Heart left ventricle (tissue), 13 donors: Measurements from ENCODE around the gene EMILIN1.

Source experiments
- CTCF ChIP-seq, 12 donors: fragments of 200-600 bp; sonication (generic) in 4 of 12; IDR thresholded peaks; one replicate each; pipeline versions ENCODE4 v1.5.0 to v1.8.0; 2018 to 2022; ENCODE audit warnings: antibody characterized with exemption in 12 of 12, mild to moderate bottlenecking in 5 of 12
- POLR2A ChIP-seq, 2 donors: fragments of 450-650 bp; IDR thresholded peaks; one replicate each; pipeline ENCODE4 v1.6.1; 2017; ENCODE audit warnings: antibody characterized with exemption in 2 of 2, mild to moderate bottlenecking in 2 of 2, moderate library complexity in 2 of 2
- donor health status: ischemic (EF 13 %, LVEDD 7.1; RV severe dilation, severe dysfunction).
- donor health status: DM: no; HTN: yes; CAD: no.
- donor health status: DM: no; HTN: no; CAD: no.
- donor health status: ischemic (EF 25% LVEDD 6.9; RV normal size, moderate dysfunction).
- donor health status: ischemic (EF 25% LVEDD 5.7; RV mildly dilated, moderate dysfunction).
- donor health status: ischemic (EF 35%, LVEDD 5.7; RV mildly dilated, moderate dysfunction).
- donor health status: nonischemic (EF 11% LVEDD 7.7; RV severe dilation, severe dysfunction).
- donor health status: DM: yes; HTN: yes; CAD: no.
- donor health status: PGD.
- donor health status: ischemic (EF 29% LVEDD 5.4; RV normal size, mild dysfunction).
- donor health status: nonischemic (EF 23%, LVEDD 6.1; RV moderate dilation, normal function).

DNA sequence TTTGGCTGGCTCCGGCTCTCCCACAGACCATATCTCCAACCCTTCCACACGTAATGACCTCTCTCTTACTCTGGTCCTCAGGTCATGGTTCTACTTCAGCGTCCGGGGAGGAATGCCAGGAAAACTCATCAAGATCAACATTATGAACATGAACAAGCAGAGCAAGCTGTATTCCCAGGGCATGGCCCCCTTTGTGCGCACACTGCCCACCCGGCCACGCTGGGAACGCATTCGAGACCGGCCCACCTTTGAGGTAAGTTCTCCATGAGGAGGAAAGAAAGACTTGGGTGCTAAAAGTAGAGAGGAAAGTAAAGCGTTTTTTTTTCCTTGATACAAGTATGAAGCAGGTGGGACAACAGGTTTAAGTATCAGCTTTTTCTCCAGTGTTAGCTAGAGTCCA lies 25.1 kb upstream of the EMILIN1 start:
- TF ChIP-seq CTCF (IDR thresholded peaks at IDR 0.05) (no peak), POLR2A (IDR thresholded peaks at IDR 0.05) (no peak)
